ENCODE measurements around the gene CCDC148.
"Not testable (repeated sequence)": the region's sequence is repeated elsewhere in the genome, so short reads cannot be mapped to it uniquely, and the experiment has no call there.

The CCDC148 gene

GRCh38 chr2:158413581-158413980, 43.0 kb downstream of the CCDC148 start:
- no peak for DNase-seq

GRCh38 chr2:158412206-158412605, 44.3 kb downstream of the CCDC148 start:
- no peak for DNase-seq

- DNase-seq: no peak
Observed at GRCh38 chr2:158411748-158412147, 44.8 kb downstream of the CCDC148 start.

GRCh38 chr2:158410132-158410531, 46.4 kb downstream of the CCDC148 start:
- DNase-seq: no peak

- DNase-seq: no peak
Observed at GRCh38 chr2:158407031-158407430, 49.5 kb downstream of the CCDC148 start.

- no peak for DNase-seq
Observed at GRCh38 chr2:158405341-158405740, 51.2 kb downstream of the CCDC148 start.

GRCh38 chr2:158403237-158403636, 53.3 kb downstream of the CCDC148 start:
- no peak for DNase-seq

GRCh38 chr2:158402665-158403064, 53.9 kb downstream of the CCDC148 start:
- no peak for DNase-seq

GRCh38 chr2:158395166-158395565, 61.4 kb downstream of the CCDC148 start:
- DNase-seq: peak; percentile 21

GRCh38 chr2:158394453-158394852, 62.1 kb downstream of the CCDC148 start:
- DNase-seq: no peak

- no peak for DNase-seq
Observed at GRCh38 chr2:158393886-158394285, 62.7 kb downstream of the CCDC148 start.

- DNase-seq: no peak
Observed at GRCh38 chr2:158392687-158393086, 63.9 kb downstream of the CCDC148 start.

GRCh38 chr2:158391876-158392275, 64.7 kb downstream of the CCDC148 start:
- DNase-seq: peak; percentile 10

- no peak for DNase-seq
Observed at GRCh38 chr2:158391361-158391760, 65.2 kb downstream of the CCDC148 start.

- no peak for DNase-seq
Observed at GRCh38 chr2:158388159-158388558, 68.4 kb downstream of the CCDC148 start.

- no peak for DNase-seq
Observed at GRCh38 chr2:158385646-158386045, 70.9 kb downstream of the CCDC148 start.

GRCh38 chr2:158381978-158382377, 74.6 kb downstream of the CCDC148 start:
- no peak for DNase-seq

- DNase-seq: no peak
Observed at GRCh38 chr2:158381205-158381604, 75.3 kb downstream of the CCDC148 start.

- no peak for DNase-seq
Observed at GRCh38 chr2:158380746-158381145, 75.8 kb downstream of the CCDC148 start.

GRCh38 chr2:158378926-158379325, 77.6 kb downstream of the CCDC148 start:
- no peak for DNase-seq

GRCh38 chr2:158366342-158366741, 90.2 kb downstream of the CCDC148 start:
- DNase-seq: no peak

GRCh38 chr2:158359846-158360245, 96.7 kb downstream of the CCDC148 start:
- peak; percentile 54 for DNase-seq

- DNase-seq: no peak
Observed at GRCh38 chr2:158357699-158358098, 98.9 kb downstream of the CCDC148 start.

GRCh38 chr2:158357122-158357521, 99.4 kb downstream of the CCDC148 start:
- no peak for DNase-seq

- not testable (repeated sequence) for DNase-seq
Observed at GRCh38 chr2:158351466-158351816, 105.1 kb downstream of the CCDC148 start.
